HG02623 (cell line): Measurements from ENCODE around the gene IL1RAPL2.
"Not testable (repeated sequence)": the region's sequence is repeated elsewhere in the genome, so short reads cannot be mapped to it uniquely, and the experiment has no call there.

Experiments used
- ATAC-seq: cut with Tn5 transposase; IDR thresholded peaks from one replicate; pipeline ENCODE4 v1.9.1; 2021; ENCODE audit warnings: moderate library complexity; ENCODE audit not compliant: unreplicated experiment

Gene IL1RAPL2

GRCh38 chrX:104669063-104669462 lies 103.1 kb downstream of the IL1RAPL2 start:
- no peak for ATAC-seq

DNA sequence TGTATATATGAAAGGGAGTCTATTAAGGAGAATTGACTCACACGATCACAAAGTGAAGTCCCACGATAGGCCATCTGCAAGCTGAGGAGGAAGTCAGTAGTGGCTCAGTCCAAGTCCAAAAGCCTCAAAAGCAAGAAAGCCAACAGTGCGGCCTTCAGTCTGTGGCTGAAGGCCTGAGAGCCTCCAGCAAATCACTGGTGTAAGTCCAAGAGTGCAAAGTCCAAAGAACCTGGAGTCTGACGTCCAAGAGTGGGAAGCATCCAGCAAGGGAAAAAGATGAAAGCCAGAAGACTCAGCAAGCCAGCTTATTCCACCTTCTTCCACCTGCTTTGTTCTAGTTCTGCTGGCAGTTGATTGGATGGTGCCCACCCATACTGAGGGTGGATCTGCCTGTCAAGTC lies 104.1 kb downstream of the IL1RAPL2 start:
- ATAC-seq = no peak

DNA sequence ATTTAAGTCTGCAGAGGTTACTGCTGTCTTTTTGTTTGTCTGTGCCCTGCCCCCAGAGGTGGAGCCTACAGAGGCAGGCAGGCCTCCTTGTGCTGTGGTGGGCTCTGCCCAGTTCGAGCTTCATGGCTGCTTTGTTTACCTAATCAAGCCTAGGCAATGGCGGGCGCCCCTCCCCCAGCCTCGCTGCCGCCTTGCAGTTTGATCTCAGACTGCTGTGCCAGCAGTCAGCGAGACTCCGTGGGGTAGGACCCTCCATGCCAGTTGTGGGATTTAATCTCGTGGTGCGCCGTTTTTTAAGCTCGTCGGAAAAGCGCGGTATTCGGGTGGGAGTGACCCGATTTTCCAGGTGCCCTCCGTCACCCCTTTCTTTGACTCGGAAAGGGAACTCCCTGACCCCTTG lies 111.5 kb downstream of the IL1RAPL2 start:
- not testable (repeated sequence) for ATAC-seq

DNA sequence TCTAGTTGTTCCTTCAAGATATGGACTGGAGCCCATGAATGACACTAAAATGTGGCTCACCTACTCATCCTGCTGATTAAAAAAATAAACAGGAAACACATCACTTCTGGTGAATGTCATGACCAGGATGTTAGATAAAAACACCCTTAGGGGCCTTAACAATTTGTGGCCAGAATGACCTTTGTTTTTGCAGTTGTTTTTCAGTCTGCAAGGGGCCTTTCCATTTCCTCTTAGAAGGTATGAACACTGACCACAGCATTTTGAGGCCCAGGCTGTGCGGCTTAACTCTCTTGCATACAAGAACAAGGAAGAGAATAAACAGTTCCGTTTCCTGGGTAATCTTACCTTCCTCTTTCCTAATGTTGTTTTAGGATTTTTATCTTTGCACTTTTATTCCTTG lies 113.2 kb downstream of the IL1RAPL2 start:
- no peak for ATAC-seq

DNA sequence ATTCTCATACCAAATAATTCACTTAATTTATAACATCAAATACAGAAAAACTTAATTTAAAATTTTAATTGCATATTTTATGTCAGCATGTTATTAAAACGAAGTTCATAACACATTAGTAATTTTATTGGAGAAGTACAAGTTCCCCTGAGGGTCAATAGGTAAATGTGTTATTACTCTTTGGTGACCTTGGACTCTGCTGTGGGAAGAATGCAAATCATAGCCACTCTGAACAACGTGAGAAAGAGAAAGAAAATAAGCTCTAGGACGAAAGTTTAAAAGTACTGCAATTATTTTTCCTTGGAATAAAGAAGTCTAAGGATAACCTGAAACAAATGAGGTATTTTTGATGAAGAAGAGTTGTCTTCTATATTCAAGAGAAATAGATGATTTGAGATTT lies 115.2 kb downstream of the IL1RAPL2 start:
- ATAC-seq = no peak

DNA sequence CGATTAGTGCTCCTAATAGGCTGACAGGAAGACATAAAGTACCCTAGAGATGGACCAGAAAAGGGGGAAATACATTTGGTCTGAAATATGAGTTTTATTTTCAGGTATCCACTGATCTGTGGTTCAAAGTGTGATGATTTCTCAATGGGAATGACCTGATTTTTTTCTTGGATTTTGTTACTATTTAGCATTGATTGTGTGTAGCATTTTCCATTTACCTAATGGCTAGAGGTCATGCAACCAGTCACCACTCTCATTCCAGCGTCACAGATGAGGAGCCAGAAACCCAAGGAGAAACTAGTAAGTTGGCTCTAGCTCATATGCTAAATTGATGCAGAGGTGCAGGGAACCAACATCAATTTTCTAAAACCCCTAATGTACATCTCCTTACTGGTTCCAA lies 118.1 kb downstream of the IL1RAPL2 start:
- ATAC-seq = no peak

DNA sequence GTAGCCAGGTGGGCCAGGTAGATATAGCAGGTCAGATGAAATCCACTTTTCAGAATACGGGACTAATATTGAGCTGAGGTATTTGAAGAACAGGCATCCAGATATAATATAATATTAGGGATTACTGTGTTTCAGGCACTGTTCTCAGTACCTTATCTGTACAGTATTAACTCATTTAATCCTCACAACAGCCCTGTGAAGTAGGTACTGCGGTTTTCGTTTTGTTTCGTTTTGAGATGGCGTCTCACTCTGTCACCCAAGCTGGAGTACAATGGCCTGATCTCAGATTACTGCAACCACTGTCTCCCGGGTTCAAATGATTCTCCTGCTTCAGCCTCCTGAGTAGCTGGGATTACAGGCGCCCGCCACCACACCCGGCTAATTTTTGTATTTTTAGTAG lies 129.6 kb downstream of the IL1RAPL2 start:
- no peak for ATAC-seq

DNA sequence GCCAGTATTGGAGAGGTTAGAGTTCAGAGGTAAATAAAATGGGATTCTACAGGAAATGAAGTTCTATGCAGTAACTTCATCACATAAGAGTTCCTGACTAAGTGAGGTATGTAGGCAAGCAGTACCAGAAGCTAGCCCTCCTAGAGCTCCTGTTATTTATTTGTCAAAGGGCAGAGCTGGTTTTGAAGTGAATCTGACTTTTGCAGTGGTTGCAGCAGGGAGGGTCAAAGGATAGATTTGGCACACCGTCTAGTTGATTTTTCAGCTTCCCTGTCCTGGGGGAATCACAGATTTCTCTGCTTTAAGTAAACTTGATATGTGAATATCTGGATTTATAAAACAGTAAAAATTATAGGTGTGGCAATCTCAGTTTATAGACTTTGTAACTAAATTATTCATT lies 130.7 kb downstream of the IL1RAPL2 start:
- no peak for ATAC-seq

- no peak for ATAC-seq
These were observed 131.3 kb downstream of the IL1RAPL2 start for GRCh38 chrX:104697294-104697693.

- ATAC-seq = no peak
These were observed 141.0 kb downstream of the IL1RAPL2 start for GRCh38 chrX:104707042-104707441.

DNA sequence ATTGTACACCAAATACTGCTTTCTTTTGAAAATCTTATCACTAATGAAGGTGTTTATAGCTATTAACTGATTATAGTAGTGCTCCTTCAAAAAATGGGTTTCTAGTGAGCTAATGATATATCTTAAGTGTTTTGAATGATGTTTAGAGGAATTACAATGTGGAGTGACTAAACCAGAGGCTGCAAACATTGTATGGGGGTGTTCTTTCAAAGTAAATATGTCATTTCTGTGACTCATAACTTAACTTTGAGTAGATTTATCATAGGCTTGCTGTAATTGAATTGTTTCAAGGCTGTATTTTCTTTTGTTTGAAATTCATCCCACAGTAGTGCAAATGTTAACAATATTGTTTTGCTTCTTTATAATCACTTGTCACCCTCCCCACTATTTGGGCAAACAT lies 141.6 kb downstream of the IL1RAPL2 start:
- no peak for ATAC-seq

DNA sequence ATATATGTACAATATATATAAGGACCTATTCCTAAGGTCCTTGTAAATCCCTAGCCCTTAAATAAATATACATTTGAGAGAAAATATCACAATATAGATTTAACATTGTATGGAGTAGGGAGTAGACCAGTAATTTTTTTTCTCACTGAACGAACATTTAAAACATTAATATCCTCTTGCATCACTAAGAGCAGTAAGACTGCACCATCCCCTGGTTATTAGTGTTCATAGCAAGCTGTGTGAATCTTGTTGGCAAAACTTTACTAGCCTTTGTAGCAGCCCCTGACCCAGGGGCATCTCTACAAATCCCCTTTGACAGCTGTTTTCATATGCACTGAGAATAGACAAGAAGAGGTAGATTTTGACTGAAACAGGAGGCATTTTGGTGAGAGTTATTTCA lies 146.5 kb downstream of the IL1RAPL2 start:
- ATAC-seq = no peak

DNA sequence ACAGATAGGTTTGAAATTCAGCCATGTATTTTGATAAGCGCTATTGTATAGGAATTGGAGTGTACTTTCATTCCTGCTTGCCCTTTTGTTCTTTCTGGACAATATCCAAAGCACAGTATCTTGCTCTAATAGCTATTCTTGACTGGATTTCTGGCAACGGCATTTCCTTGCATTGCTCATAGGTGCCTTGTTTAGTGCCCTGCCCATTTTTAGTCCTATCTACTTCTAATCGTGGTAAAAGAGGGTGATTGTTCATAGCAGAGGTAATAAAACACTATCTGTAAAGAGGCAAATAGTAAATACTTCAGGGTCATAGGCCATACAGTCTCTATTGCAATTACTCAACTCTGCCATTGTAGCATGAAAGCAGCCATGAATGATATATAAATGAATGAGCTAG lies 155.9 kb downstream of the IL1RAPL2 start:
- no peak for ATAC-seq

GRCh38 chrX:104728456-104728855 lies 162.5 kb downstream of the IL1RAPL2 start:
- no peak for ATAC-seq

DNA sequence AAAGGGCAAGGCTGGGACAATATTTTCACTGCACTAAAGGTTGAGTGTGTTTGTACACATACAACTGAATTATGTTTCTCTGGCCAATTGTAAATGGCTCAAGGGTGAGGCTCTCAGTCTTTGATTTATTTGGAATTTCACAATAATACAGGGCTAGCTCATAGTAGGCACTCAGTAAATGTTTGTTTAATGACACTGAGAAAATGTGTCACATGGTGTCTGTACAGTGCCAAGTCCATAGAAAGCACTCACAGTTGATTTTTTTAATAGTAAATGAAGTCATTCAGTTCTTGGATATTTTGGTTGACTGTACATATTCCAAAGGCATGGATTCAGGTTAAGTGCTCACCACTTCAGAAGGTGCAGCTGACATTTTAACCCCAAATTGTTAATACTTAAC lies 176.4 kb downstream of the IL1RAPL2 start:
- no peak for ATAC-seq

DNA sequence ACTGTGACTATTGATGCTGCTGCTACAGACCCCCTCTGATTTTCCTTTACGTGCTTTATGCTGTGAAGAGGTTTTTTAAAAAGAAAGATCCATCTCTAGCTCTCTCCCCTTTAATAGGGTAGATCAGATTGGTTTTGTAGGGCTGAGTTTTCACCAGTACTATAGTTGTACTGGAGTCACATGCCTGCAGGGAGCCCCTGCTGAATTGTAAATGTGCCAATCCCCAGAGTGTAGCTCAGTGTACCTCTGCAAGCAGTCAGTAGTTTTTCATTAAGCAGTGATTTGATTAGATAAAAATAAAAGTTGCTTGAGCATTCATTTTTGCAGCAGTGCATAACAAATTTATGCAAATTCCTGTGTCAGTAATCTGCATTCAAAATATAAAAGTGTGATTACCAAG lies 179.2 kb downstream of the IL1RAPL2 start:
- no peak for ATAC-seq

DNA sequence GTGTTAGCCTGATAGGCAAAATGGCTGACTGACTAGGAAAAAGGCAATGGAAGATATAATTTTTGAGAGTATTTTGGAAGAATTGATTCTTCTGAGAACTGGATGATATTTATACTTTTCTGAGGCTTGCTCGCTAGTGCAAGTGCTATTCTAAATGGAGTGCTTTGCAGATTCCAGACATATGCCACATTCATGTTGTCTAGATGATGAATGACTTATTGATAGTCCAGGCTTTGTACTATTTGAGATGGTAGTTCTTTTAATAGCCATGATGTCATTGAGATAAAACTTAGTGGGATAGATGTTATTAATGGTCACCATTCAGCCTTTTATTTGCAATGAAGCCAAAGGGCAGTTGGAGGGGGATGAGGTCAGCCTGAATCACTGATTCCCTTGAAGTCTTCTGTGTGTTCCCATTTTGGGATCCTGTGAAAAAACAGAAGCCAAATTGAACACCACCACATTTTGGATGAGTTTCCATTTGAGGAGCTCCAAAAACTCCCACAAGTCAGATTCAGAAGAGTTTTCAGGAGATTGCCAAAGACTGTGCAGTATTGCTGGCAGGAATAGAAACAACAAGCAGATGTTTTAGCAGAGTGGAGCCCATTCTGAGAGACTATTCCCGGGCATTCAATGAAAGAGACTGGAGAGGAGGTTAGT lies 184.1 kb downstream of the IL1RAPL2 start:
- ATAC-seq = no peak

- no peak for ATAC-seq
These were observed 196.6 kb downstream of the IL1RAPL2 start for GRCh38 chrX:104762641-104763040.

DNA sequence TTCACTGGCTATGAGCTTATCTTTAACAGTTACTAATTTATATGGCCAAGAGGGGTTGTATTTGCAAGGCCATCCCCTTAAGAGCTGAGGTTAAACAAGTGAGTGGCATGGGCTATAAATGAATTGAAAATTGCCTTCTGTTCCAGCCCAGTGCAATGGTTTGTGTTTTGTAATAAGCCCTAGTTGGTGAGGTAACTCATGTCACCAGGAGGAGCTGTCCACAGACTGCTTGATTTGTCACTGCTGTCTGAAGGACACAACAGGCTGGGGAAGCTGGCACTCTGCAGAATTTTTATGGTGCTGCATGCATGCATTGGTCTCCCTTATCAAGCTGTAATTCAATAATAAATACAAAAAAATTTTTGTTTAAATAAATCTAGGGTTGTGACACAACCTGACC lies 223.8 kb downstream of the IL1RAPL2 start:
- ATAC-seq = no peak

GRCh38 chrX:104795804-104796203 lies 229.8 kb downstream of the IL1RAPL2 start:
- ATAC-seq = no peak

- no peak for ATAC-seq
These were observed 237.2 kb downstream of the IL1RAPL2 start for GRCh38 chrX:104803219-104803618.

GRCh38 chrX:104806346-104806745 lies 240.3 kb downstream of the IL1RAPL2 start:
- no peak for ATAC-seq

GRCh38 chrX:104833401-104833800 lies 267.4 kb downstream of the IL1RAPL2 start:
- ATAC-seq = no peak
